Heart right ventricle (tissue), 16 donors: ENCODE measurements around the gene THSD4. TPM values are rescaled to one million over a fixed set of nuclear protein-coding genes. Genes with fewer than 3 reads are reported as not detected.

Source experiments
- ATAC-seq, 8 donors: fragments of 200-7000 bp; cut with Tn5 transposase; one replicate each; pipeline ENCODE4 v1.9.1; 2020; ENCODE audit warnings: mild to moderate bottlenecking in 8 of 8, moderate library complexity in 8 of 8, moderate number of reproducible peaks in 1 of 8
- DNase-seq, 2 donors: peaks; one replicate each; pipeline ENCODE4 v3.0.0-alpha.2; 2020
- H3K27ac ChIP-seq, 10 donors: fragments of 200-600 bp; sonication (generic) in 2 of 10; one replicate each; pipeline versions ENCODE4 v1.5.0 to v1.8.0; 2020 to 2022; ENCODE audit warnings: mild to moderate bottlenecking in 3 of 10
- H3K27me3 ChIP-seq, 7 donors: fragments of 200-600 bp; one replicate each; pipeline ENCODE4 v1.8.0; 2021 to 2022; ENCODE audit warnings: mild to moderate bottlenecking in 2 of 7
- H3K36me3 ChIP-seq, 9 donors: fragments of 200-600 bp; sonication (generic) in 1 of 9; one replicate each; pipeline versions ENCODE4 v1.5.0 to v1.8.0; 2020 to 2022; ENCODE audit warnings: mild to moderate bottlenecking in 2 of 9
- H3K4me1 ChIP-seq, 9 donors: fragments of 200-600 bp; sonication (generic) in 1 of 9; one replicate each; pipeline versions ENCODE4 v1.5.0 to v1.8.0; 2020 to 2022; ENCODE audit warnings: mild to moderate bottlenecking in 4 of 9
- H3K4me3 ChIP-seq, 10 donors: fragments of 200-600 bp; sonication (generic) in 2 of 10; one replicate each; pipeline versions ENCODE4 v1.5.0 to v1.8.0; 2020 to 2022; ENCODE audit warnings: mild to moderate bottlenecking in 7 of 10, moderate library complexity in 2 of 10
- H3K9me3 ChIP-seq, 11 donors: fragments of 200-600 bp in 10 of 11; sonication (generic) in 2 of 11; one replicate each; pipeline versions ENCODE4 v1.5.0 to v1.8.0; 2013 to 2022; ENCODE audit warnings: mild to moderate bottlenecking in 2 of 11, control low read depth in 1 of 11, moderate library complexity in 1 of 11
- WGBS, 2 donors: extraction: QIAGEN DNeasy Blood & Tissue Kit; methylation state at CpG; one replicate each; pipeline ENCODE4 v1.1.7; 2013; ENCODE audit warnings: inconsistent platforms in 1 of 2; 5-methylcytosine and 5-hydroxymethylcytosine counted together
- intact Hi-C, 10 donors: fragments of 100-400 bp; cut with DNase I; formaldehyde crosslinking; loops; one replicate each; pipeline versions ENCODE4 v1.11.1 to v1.14.2; 2022
- polyA plus RNA-seq, 2 donors: library from polyadenylated mRNA; stranded (reverse); fragments of 200-250 nt; gene quantifications; one replicate each; pipeline ENCODE4 v1.2.3, GENCODE V29; 2013
- total RNA-seq, 10 donors: library from RNA; stranded (reverse); fragmentation: NEBNext Ultra II Directional in 3 of 10; extraction: Animal tissue kit (Norgen Biotek cat#: 25700) in 3 of 10; gene quantifications; one replicate each; pipeline versions ENCODE4 v1.2.1 to v1.2.4, GENCODE V29; 2021 to 2023
- TF ChIP-seq, protein P1 (sequence below), 9 donors: fragments of 200-600 bp; sonication (generic) in 2 of 9; IDR thresholded peaks; one replicate each; pipeline versions ENCODE4 v1.5.0 to v1.8.0; 2021 to 2022; ENCODE audit warnings: antibody characterized with exemption in 9 of 9, mild to moderate bottlenecking in 5 of 9, moderate library complexity in 1 of 9
- donor health status: Arrhythmogenic right ventricular cardiomyopathy.
- donor health status: ischemic (EF 13 %, LVEDD 7.1; RV severe dilation, severe dysfunction).
- donor health status: healthy with polysubstance abuse.
- donor health status: DM: no; HTN: yes; CAD: no.
- donor health status: DM: no; HTN: no; CAD: no.
- donor health status: ischemic (EF 25% LVEDD 6.9; RV normal size, moderate dysfunction).
- donor health status: ischemic (EF 25% LVEDD 5.7; RV mildly dilated, moderate dysfunction).
- donor health status: healthy.
- donor health status: DM: yes; HTN: yes; CAD: no.
- donor health status: Ischemic cardiomyopathy.
- donor health status: ischemic (EF 35%, LVEDD 5.7; RV mildly dilated, moderate dysfunction).
- donor health status: nonischemic (EF 11% LVEDD 7.7; RV severe dilation, severe dysfunction).
- donor health status: DM: yes; HTN: yes; CAD: no.
- donor health status: PGD.
- donor health status: ischemic (EF 29% LVEDD 5.4; RV normal size, mild dysfunction).
- donor health status: nonischemic (EF 23%, LVEDD 6.1; RV moderate dilation, normal function).

THSD4 gene
- total and polyA plus RNA-seq, 12 donors = 20.8 to 212 (median 139) TPM

DNA sequence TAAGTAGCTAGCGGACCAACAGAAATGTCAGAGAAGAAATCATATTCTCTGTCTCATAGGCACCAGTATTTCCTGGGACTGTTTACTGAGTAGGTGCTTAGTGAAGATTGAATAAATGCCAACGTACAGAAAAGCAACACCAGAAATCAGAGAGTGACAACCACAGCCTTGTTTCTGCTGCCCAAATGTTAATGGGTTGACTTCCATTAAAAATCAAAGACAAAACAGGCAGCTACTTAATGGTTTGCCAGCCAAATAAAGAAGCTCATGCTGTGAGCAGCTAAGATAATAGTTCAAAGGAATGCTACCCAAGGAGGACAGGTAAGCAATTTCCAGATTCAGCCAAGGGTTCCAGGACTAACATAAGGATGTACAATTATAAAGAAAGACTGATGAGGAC is 270.7 kb downstream of the THSD4 start:
- Histone ChIP-seq H3K27me3 (no peaks in the 10 kb centered on the region), H3K9me3 (no peaks in the 10 kb centered on the region), H3K4me3 (no peak overlapping the region), H3K36me3 (no peaks in the 10 kb centered on the region), H3K27ac (peak overlapping the region in 2 of 10 donors; percentile 8 to 12), H3K4me1 (peaks cover 0 to 45% (median 16%) of the 10 kb centered on the region in 9 donors)
- no peak for DNase-seq
- no peak for ATAC-seq
- TF ChIP-seq, protein P1, sequence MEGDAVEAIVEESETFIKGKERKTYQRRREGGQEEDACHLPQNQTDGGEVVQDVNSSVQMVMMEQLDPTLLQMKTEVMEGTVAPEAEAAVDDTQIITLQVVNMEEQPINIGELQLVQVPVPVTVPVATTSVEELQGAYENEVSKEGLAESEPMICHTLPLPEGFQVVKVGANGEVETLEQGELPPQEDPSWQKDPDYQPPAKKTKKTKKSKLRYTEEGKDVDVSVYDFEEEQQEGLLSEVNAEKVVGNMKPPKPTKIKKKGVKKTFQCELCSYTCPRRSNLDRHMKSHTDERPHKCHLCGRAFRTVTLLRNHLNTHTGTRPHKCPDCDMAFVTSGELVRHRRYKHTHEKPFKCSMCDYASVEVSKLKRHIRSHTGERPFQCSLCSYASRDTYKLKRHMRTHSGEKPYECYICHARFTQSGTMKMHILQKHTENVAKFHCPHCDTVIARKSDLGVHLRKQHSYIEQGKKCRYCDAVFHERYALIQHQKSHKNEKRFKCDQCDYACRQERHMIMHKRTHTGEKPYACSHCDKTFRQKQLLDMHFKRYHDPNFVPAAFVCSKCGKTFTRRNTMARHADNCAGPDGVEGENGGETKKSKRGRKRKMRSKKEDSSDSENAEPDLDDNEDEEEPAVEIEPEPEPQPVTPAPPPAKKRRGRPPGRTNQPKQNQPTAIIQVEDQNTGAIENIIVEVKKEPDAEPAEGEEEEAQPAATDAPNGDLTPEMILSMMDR (IDR thresholded peaks at IDR 0.05) = no peak
- intact Hi-C loops = loop anchor here in 4 of 10 donors (2.0 to 5.0 kb wide), 3 partner anchors 53 to 56 kb away; no protein-coding TSS in a partner anchor
- 77 to 79% methylated on average over 2 of the region's 2 CpGs for WGBS, 2 donors

DNA sequence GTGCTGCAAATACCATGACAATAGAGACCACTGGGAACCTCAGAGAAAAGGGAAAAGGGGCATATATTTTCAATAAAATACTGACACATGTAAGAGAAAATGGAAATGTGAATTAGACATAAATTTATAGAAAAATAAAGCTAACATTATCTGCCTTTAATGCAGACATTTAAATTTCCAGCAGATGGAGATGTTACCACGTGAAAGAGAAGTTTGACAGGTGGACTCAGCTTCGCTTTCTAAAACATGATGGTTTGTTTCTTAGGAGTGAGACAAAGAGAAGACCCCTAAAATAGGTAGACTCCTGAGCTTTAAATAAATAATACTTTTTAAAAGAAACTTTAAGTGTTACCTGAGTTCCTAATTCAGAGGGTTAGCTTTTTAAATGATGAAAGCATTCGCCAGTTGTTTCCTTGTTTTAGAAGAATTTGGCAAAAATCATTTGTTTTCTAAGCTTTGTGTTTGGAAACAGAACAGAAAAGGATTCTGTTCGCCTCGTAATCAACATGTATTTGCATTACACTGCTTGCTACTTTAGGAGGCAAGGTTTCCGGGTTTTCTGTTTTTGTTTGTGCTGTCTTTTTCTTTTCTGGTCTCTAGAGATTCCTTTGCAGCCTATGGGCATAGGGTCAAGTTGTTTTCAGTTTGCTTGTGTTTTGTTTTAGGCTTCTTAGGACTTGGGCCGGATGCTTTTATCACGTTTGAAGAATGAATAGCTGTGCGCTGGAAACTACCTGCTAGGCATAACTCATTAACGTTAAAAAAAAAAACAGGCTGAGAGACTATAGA is 271.4 kb downstream of the THSD4 start:
- ATAC-seq (peak in 3 of 8 donors; percentile 55 to 60 (median 59)), DNase-seq (no peak)
- TF ChIP-seq, protein P1 (IDR thresholded peaks at IDR 0.05) = peak in 8 of 9 donors; percentile 28 to 64 (median 52)
- no peaks in the 10 kb centered on the region for H3K9me3 ChIP-seq
- no peak overlapping the region for H3K27ac ChIP-seq
- no peaks in the 10 kb centered on the region for H3K36me3 ChIP-seq
- no peak overlapping the region for H3K4me3 ChIP-seq
- intact Hi-C loops = loop anchor here in 4 of 10 donors (2.0 to 5.0 kb wide), 3 partner anchors 52 to 56 kb away; no protein-coding TSS in a partner anchor
- WGBS, 2 donors = 48 to 52% methylated on average over 10 of the region's 10 CpGs
- H3K4me1 ChIP-seq = peaks cover 0 to 52% (median 21%) of the 10 kb centered on the region in 9 donors
- no peaks in the 10 kb centered on the region for H3K27me3 ChIP-seq

GRCh38 chr15:71387810-71388209 is 272.5 kb downstream of the THSD4 start:
- no peaks in the 10 kb centered on the region for H3K9me3 ChIP-seq
- peaks cover 0 to 63% (median 25%) of the 10 kb centered on the region in 9 donors for H3K4me1 ChIP-seq
- H3K36me3 ChIP-seq = no peaks in the 10 kb centered on the region
- 76 to 94% methylated on average over 1 of the region's 1 CpG for WGBS, 2 donors
- TF ChIP-seq, protein P1 (IDR thresholded peaks at IDR 0.05) = no peak
- intact Hi-C loops = loop anchor here in 4 of 10 donors (2.0 to 5.0 kb wide), 3 partner anchors 51 to 54 kb away; no protein-coding TSS in a partner anchor
- H3K27me3 ChIP-seq = no peaks in the 10 kb centered on the region
- no peak overlapping the region for H3K4me3 ChIP-seq
- DNase-seq (no peak), ATAC-seq (no peak)
- peak overlapping the region in 3 of 10 donors; percentile 11 to 25 (median 20) for H3K27ac ChIP-seq

DNA sequence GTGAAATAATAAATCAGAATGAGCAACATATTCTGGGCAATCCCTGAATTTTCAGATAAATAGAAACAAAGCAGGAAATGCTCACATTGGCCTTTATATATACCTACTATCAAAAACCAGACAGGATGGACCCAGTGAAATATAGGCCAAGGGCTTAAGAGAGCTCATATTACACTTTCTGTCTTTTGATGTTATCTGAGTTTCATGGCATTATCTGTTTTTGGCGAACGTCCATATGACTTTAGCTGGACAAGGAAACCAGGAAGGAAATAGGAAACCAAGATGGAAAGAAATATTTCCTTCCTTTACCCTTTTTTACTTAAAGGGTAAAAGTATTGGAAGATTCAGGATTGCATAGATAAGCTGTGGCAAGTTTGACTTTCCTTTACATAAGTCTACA is 274.8 kb downstream of the THSD4 start:
- Histone ChIP-seq H3K4me1 (peaks cover 0 to 61% (median 22%) of the 10 kb centered on the region in 9 donors), H3K9me3 (no peaks in the 10 kb centered on the region), H3K4me3 (no peak overlapping the region), H3K36me3 (no peaks in the 10 kb centered on the region), H3K27ac (no peak overlapping the region), H3K27me3 (no peaks in the 10 kb centered on the region)
- 50 to 56% methylated on average over 2 of the region's 2 CpGs for WGBS, 2 donors
- TF ChIP-seq, protein P1 (IDR thresholded peaks at IDR 0.05) = no peak
- DNase-seq (no peak), ATAC-seq (no peak)
- intact Hi-C loops = loop anchor here in 1 of 10 donors (5.0 kb wide), 1 partner anchor 37 kb away; no protein-coding TSS in a partner anchor
